NCI-H1930 (cell line): ENCODE data around the gene SNN.

ENCODE experiments used
- DNase-seq, 2 experiments: peaks; one replicate each; lab custom pipeline; 2025; lab: John Stamatoyannopoulos, UW

The SNN gene

DNA sequence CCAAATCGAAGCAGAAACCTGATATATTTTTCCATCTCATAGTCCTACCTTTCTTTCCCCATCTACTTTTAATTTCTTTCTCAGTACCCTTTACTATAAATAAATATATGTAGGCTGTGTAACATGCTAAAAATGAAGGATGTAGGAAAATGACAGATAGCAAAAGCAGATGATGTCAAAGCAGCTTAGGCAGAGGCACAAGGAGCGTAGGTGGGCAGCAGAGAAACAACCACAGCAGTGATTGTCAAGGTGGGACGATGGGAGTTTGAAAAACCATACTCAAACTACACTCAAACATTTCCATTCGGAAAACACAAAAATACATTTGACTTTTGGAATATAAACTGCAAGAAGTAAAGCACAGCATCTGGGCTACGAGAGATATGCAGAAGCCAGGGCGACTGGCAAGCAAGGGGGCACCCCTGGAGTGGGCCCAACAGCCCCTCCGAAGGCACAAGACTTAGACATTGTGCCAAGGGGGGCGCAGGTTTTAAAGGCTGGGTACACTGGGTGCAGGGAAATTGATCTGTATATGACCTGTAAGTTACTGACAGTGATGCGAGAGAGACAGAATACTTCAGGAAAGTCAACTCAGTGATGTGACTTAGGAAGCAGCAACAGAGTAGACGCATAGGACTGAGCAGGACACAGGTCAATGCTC, 31.1 kb downstream of the SNN start:
- no peak for DNase-seq

DNA sequence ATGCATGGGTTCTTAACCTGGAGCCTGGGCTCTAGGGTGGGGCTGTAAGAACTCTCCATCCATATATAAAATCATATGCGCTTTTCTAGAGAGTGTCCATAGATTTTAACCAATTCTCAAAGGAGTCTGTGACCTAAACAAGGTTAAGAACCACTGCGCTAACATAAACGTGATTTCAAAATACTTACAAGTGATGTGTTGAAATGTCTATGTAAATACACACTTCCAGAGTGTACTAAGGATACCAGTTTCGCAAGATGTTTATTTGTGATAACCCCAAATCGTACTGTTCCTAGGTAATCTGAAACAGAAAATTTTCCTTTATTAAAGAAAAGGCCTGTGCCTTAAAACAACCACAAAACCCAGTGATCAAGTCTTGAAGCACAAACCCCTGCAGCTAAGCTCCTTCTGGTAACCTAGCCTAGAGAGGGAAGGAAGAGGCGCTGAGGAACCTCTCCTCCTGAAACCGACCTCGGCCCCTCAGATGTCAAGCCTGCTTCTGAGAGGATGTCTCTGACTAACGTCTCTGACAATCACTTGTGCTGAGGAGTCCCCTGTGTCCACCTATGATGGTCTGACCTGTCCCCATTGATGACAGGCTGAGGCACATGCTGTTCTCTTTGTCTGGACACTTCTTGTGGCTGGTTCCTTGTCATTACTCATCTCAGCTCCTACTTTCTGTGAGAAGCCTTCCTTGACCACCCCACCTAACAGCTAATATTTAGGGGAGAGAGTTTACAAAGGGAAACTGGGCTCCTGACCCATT, 32.2 kb downstream of the SNN start:
- no peak for DNase-seq

- no peak for DNase-seq
Observed at GRCh38 chr16:11705311-11706025, 37.2 kb downstream of the SNN start.

- no peak for DNase-seq
Observed at GRCh38 chr16:11706180-11706742, 38.0 kb downstream of the SNN start.

GRCh38 chr16:11707679-11708197, 39.5 kb downstream of the SNN start:
- no peak for DNase-seq

DNA sequence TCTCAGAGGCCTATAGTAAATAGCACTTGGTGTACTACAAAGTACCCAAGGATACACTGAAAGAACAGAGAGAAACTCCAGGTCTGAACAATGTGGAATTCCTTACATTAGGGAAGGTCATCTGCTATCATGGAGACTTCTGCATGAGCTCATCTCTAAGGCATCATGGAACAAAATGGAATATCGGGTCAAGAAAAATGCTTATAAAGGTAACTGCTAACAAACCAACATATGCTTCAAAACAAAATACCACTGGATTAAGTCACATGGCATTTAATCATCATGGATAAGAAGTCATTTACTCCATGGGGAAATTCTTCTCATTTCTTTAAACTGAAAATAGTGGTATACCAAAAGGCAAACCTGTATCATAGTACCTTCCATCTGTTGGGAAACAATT, 40.2 kb downstream of the SNN start:
- DNase-seq = no peak

GRCh38 chr16:11711662-11712061, 43.4 kb downstream of the SNN start:
- DNase-seq = no peak

- DNase-seq = no peak
Observed at GRCh38 chr16:11712122-11712521, 43.9 kb downstream of the SNN start.

GRCh38 chr16:11715246-11715947, 47.1 kb downstream of the SNN start:
- DNase-seq = no peak

DNA sequence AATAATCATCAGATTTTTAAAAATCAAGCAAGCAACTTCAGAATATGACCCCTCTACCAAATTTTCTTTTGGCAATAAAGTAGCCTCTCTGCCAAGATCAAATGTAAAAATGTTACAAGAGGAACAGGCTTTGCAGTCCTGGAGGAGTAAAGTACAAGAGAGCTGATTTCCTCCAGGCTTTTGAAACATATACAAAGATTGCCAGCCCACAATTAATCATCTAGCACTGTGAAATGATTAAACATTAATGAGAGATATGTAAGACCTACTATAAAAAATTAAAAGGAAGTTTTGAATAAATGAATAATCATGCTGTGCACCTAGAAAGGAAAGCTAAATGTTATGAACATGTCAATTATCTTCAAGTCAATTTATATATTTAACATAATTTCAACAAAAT, 48.1 kb downstream of the SNN start:
- no peak for DNase-seq

DNA sequence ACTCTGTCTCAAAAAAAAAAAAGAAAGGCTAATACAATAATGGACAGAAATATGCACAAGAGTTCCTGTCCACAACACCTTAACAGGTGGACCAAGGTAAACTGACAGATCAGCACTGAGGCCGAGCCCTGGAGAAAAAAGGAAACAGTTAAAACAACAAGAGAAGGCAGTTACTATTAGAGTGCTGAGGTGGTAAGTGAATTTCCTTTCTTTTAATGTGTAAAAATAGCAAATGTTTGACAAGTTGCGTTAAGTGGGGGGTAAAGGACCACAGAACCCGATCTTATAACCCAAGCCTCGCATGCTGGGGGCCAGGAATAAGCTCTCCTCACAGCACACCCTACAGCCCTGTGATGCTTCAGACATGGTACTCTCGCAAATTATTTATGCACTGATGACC, 49.6 kb downstream of the SNN start:
- no peak for DNase-seq

GRCh38 chr16:11719171-11719570, 50.9 kb downstream of the SNN start:
- DNase-seq = no peak

DNA sequence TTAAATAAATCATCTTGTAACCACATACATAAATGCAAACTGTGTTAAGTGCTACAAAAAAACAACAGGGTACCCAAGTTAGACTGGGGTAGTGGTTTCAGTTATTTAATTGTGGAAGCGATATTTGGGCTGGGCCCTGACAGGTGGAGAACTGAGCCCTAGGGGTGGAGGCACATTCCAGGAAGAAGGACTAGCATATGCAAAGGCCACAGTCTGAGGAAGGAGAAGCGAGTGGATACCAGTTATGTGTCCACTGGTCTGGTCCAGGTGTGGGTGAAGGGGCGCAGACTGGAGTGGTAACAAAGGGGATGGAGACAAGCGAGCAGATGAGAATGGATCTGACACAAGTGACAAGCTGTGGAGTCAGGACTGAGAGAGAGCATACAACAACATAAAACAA, 51.5 kb downstream of the SNN start:
- DNase-seq = no peak

DNA sequence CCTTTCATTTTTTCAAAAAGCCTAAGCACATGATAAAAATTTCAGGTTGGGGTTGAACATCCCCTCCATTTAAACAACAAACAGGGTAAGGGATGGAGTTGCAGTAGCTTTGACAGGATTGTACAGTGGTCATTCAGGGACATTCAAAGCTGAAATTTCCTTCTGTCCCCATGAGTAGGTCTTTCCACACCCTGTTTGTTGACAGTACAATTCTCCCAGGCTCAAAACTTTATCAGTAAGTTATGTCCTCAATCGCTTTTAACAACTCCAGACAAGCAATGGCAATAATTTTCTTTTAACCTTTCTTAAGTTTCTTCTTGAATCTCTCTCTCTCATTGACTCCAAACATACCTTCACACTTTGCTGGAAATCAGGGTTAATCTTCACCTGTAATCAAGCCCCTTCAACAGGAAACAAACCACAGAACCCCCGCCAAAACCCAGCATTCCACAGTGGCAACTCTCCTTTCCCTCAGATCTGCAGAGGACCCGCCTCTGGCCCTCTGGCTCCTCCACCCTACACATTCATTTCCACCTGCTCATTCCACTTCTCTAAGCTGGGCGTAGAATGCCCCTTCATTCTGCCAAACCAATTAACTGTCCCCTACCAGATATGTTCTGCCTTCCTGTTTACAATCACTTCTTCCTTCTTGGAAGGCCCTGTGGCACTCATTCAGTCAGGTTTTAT, 53.7 kb downstream of the SNN start:
- no peak for DNase-seq

- no peak for DNase-seq
Observed at GRCh38 chr16:11722468-11722808, 54.2 kb downstream of the SNN start.

DNA sequence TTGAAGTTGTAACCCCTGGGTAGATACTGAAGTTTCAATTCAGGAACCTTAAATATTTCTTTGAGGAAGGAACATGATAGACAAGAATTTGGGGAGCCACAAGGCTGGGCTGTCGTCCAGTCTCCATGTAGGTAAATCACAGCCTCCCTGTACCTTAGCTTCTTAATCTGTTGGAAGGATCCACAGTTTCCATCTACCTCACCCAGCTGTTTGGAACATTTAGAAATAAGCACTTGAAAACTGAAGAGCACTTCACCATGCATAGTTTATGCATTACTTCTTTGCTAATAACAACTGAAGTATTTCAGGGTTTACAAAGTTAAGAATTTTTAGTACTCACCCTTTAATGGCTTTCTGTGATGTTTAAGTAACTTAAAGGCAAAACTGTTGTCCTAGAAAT, 57.2 kb downstream of the SNN start:
- no peak for DNase-seq

GRCh38 chr16:11726008-11726407, 57.8 kb downstream of the SNN start:
- no peak for DNase-seq

DNA sequence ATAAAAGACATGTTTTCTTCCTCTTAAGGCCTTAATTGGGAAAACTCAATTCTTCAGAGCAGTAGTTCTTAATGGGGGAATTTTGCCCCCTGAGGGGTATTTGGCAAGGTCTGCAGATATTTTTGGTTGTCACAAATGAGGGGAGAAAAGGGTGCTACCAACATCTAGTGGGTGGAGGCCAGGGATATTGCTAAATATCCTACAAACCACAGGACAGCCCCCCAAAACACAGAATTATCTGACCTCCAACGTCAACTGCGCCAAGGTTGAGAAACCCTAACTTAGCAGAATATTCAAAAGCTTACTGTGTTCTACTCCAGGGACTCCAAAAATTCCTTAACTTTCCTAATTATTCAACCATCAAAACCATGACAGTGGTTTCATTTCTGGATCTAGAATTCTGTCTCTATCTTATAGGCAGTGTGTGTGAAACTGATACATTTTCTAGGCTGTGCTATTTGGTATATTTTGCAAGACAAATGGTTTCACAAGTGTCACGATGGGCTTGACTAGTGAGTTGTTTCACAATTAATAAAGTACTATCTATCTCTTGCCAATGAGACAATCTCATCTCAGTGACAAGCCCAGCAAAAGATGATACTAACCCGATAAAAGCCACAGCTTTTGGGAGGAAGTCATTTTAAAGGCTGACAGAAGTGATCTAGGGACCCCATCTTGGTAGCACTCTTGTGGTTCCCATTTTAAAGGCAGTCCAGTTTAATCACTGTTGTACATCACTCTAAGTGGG, 59.7 kb downstream of the SNN start:
- DNase-seq = no peak
